HEK293 (cell line): ENCODE results near the gene KIAA0753.

Experiments used
- KLF10 ChIP-seq: fragments of 450-650 bp; IDR thresholded peaks from 2 replicates; pipeline ENCODE4 v1.5.1; 2018; ENCODE audit warnings: missing biosample characterization, mild to moderate bottlenecking, missing genetic modification characterization
- OSR2 ChIP-seq: fragments of 450-650 bp; formaldehyde crosslinking; IDR thresholded peaks from 2 replicates; pipeline ENCODE4 v1.5.1; 2016; ENCODE audit warnings: missing biosample characterization, missing genetic modification characterization
- PRDM1 ChIP-seq: fragments of 450-650 bp; formaldehyde crosslinking; IDR thresholded peaks from 2 replicates; pipeline ENCODE4; 2016; ENCODE audit warnings: missing biosample characterization, missing genetic modification characterization
- RBAK ChIP-seq: fragments of 450-650 bp; formaldehyde crosslinking; IDR thresholded peaks from 2 replicates; pipeline ENCODE4 v1.5.1; 2016; ENCODE audit warnings: missing biosample characterization, missing genetic modification characterization
- TCF7L2 ChIP-seq: IDR thresholded peaks from 2 replicates; pipeline ENCODE4 v1.6.1; 2011; ENCODE audit warnings: low read depth, mild to moderate bottlenecking, inconsistent platforms, low read length, moderate library complexity, borderline replicate concordance
- ZBTB1 ChIP-seq: fragments of 450-650 bp; formaldehyde crosslinking; IDR thresholded peaks from 2 replicates; pipeline ENCODE4 v1.5.1; 2016; ENCODE audit warnings: missing biosample characterization, missing genetic modification characterization
- ZFHX2 ChIP-seq: fragments of 450-650 bp; formaldehyde crosslinking; conservative IDR thresholded peaks from 2 replicates; pipeline ENCODE4 v1.5.1; 2016; ENCODE audit warnings: missing biosample characterization, missing genetic modification characterization
- ZNF140 ChIP-seq: fragments of 450-650 bp; formaldehyde crosslinking; IDR thresholded peaks from 2 replicates; pipeline ENCODE4 v1.5.1; 2016; ENCODE audit warnings: missing biosample characterization, missing genetic modification characterization
- ZNF16 ChIP-seq: fragments of 450-650 bp; formaldehyde crosslinking; IDR thresholded peaks from 2 replicates; pipeline ENCODE4 v1.5.1; 2016; ENCODE audit warnings: low read depth, missing biosample characterization, missing genetic modification characterization
- ZNF184 ChIP-seq: fragments of 450-650 bp; IDR thresholded peaks from 2 replicates; pipeline ENCODE4 v1.5.1; 2018; ENCODE audit warnings: missing biosample characterization, mild to moderate bottlenecking, missing genetic modification characterization
- ZNF302 ChIP-seq: fragments of 450-650 bp; formaldehyde crosslinking; IDR thresholded peaks from 2 replicates; pipeline ENCODE4 v1.5.1; 2016; ENCODE audit warnings: missing biosample characterization, missing genetic modification characterization, low read depth
- ZNF654 ChIP-seq: fragments of 450-650 bp; formaldehyde crosslinking; IDR thresholded peaks from 2 replicates; pipeline ENCODE4 v1.5.1; 2016; ENCODE audit warnings: low read depth, missing biosample characterization, missing genetic modification characterization
- ZNF76 ChIP-seq: fragments of 450-650 bp; formaldehyde crosslinking; IDR thresholded peaks from 2 replicates; pipeline ENCODE4; 2016; ENCODE audit warnings: low read depth, missing biosample characterization, missing genetic modification characterization, borderline replicate concordance
- TF ChIP-seq, protein P1 (sequence below): fragments of 450-650 bp; formaldehyde crosslinking; IDR thresholded peaks from 2 replicates; pipeline ENCODE4 v1.5.1; 2016; ENCODE audit warnings: missing biosample characterization, missing genetic modification characterization
- TF ChIP-seq, protein P2 (sequence below): fragments of 450-650 bp; formaldehyde crosslinking; IDR thresholded peaks from 2 replicates; pipeline ENCODE4 v1.5.1; 2016; ENCODE audit warnings: missing biosample characterization, missing genetic modification characterization, borderline replicate concordance
- TF ChIP-seq, protein P3 (sequence below): fragments of 450-650 bp; IDR thresholded peaks from 2 replicates; pipeline ENCODE4 v1.5.1; 2018; ENCODE audit warnings: missing biosample characterization, missing genetic modification characterization
- TF ChIP-seq, protein P4 (sequence below): fragments of 450-650 bp; formaldehyde crosslinking; IDR thresholded peaks from 2 replicates; pipeline ENCODE4 v1.5.1; 2017; ENCODE audit warnings: missing biosample characterization, missing genetic modification characterization
- TF ChIP-seq, protein P5 (sequence below): fragments of 450-650 bp; IDR thresholded peaks from 2 replicates; pipeline ENCODE4 v1.5.1; 2018; ENCODE audit warnings: missing biosample characterization, mild to moderate bottlenecking, missing genetic modification characterization
- TF ChIP-seq, protein P6 (sequence below): fragments of 450-650 bp; formaldehyde crosslinking; IDR thresholded peaks from 2 replicates; pipeline ENCODE4 v1.5.1; 2016; ENCODE audit warnings: missing biosample characterization, missing genetic modification characterization
- TF ChIP-seq, protein P7 (sequence below): sonication (generic); formaldehyde crosslinking; IDR thresholded peaks from 2 replicates; pipeline ENCODE4 v1.8.1; 2022; ENCODE audit warnings: mild to moderate bottlenecking, moderate library complexity, missing genetic modification reagents
- TF ChIP-seq, protein P8 (sequence below): fragments of 450-650 bp; formaldehyde crosslinking; IDR thresholded peaks from 2 replicates; pipeline ENCODE4 v1.5.1; 2017; ENCODE audit warnings: missing biosample characterization, missing genetic modification characterization
- TF ChIP-seq, protein P9 (sequence below): fragments of 450-650 bp; formaldehyde crosslinking; IDR thresholded peaks from 2 replicates; pipeline ENCODE4 v1.5.1; 2016; ENCODE audit warnings: missing biosample characterization, missing genetic modification characterization

Gene KIAA0753

DNA sequence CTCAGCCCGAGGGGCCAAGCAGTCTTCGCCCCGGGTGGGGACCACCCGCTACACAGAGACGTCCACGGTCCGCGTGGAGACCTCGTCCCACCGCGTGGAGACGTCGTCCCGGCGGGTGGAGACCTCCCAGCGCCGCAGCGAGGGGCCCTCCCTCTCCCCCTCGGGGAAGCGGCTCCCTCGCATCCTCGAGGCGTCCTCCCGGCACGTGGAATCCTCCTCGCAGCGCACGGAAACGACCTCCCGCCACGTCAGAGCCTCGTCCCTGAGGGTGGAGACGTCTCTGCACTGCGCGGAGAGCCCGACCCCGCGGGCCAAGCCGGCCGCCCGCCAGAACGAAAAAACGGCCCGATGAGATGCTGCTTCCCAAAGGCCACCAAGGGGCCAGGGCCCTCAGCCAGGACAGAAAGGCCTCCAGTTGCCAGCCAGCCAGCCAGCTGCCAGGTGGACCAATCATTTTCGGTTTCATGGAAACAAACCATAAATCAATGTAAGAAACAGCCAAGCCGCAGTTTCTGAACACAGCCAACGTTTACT is 11.5 kb upstream of the KIAA0753 start (continued):
- TF ChIP-seq, protein P1, sequence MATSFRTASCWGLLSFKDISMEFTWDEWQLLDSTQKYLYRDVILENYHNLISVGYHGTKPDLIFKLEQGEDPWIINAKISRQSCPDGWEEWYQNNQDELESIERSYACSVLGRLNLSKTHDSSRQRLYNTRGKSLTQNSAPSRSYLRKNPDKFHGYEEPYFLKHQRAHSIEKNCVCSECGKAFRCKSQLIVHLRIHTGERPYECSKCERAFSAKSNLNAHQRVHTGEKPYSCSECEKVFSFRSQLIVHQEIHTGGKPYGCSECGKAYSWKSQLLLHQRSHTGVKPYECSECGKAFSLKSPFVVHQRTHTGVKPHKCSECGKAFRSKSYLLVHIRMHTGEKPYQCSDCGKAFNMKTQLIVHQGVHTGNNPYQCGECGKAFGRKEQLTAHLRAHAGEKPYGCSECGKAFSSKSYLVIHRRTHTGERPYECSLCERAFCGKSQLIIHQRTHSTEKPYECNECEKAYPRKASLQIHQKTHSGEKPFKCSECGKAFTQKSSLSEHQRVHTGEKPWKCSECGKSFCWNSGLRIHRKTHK (tag by site-specific recombination) = no peak
- TF ChIP-seq KLF10 (tag by site-specific recombination) (no peak), ZNF76 (tag by site-specific recombination) (no peak), TCF7L2 (no peak), RBAK (tag by site-specific recombination) (no peak), ZFHX2 (no peak), ZNF654 (tag by site-specific recombination) (no peak), OSR2 (no peak), ZNF302 (tag by site-specific recombination) (no peak; the same call in 1 of the 2 replicates), ZNF140 (no peak), ZNF16 (tag by site-specific recombination) (no peak; the same call in 1 of the 2 replicates), ZNF184 (tag by site-specific recombination) (no peak), ZBTB1 (tag by site-specific recombination) (no peak), PRDM1 (tag by site-specific recombination) (no peak)
- TF ChIP-seq, protein P2, sequence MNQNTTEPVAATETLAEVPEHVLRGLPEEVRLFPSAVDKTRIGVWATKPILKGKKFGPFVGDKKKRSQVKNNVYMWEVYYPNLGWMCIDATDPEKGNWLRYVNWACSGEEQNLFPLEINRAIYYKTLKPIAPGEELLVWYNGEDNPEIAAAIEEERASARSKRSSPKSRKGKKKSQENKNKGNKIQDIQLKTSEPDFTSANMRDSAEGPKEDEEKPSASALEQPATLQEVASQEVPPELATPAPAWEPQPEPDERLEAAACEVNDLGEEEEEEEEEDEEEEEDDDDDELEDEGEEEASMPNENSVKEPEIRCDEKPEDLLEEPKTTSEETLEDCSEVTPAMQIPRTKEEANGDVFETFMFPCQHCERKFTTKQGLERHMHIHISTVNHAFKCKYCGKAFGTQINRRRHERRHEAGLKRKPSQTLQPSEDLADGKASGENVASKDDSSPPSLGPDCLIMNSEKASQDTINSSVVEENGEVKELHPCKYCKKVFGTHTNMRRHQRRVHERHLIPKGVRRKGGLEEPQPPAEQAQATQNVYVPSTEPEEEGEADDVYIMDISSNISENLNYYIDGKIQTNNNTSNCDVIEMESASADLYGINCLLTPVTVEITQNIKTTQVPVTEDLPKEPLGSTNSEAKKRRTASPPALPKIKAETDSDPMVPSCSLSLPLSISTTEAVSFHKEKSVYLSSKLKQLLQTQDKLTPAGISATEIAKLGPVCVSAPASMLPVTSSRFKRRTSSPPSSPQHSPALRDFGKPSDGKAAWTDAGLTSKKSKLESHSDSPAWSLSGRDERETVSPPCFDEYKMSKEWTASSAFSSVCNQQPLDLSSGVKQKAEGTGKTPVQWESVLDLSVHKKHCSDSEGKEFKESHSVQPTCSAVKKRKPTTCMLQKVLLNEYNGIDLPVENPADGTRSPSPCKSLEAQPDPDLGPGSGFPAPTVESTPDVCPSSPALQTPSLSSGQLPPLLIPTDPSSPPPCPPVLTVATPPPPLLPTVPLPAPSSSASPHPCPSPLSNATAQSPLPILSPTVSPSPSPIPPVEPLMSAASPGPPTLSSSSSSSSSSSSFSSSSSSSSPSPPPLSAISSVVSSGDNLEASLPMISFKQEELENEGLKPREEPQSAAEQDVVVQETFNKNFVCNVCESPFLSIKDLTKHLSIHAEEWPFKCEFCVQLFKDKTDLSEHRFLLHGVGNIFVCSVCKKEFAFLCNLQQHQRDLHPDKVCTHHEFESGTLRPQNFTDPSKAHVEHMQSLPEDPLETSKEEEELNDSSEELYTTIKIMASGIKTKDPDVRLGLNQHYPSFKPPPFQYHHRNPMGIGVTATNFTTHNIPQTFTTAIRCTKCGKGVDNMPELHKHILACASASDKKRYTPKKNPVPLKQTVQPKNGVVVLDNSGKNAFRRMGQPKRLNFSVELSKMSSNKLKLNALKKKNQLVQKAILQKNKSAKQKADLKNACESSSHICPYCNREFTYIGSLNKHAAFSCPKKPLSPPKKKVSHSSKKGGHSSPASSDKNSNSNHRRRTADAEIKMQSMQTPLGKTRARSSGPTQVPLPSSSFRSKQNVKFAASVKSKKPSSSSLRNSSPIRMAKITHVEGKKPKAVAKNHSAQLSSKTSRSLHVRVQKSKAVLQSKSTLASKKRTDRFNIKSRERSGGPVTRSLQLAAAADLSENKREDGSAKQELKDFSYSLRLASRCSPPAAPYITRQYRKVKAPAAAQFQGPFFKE (tag by site-specific recombination) = no peak
- TF ChIP-seq, protein P3, sequence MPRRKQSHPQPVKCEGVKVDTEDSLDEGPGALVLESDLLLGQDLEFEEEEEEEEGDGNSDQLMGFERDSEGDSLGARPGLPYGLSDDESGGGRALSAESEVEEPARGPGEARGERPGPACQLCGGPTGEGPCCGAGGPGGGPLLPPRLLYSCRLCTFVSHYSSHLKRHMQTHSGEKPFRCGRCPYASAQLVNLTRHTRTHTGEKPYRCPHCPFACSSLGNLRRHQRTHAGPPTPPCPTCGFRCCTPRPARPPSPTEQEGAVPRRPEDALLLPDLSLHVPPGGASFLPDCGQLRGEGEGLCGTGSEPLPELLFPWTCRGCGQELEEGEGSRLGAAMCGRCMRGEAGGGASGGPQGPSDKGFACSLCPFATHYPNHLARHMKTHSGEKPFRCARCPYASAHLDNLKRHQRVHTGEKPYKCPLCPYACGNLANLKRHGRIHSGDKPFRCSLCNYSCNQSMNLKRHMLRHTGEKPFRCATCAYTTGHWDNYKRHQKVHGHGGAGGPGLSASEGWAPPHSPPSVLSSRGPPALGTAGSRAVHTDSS = no peak
- TF ChIP-seq, protein P4, sequence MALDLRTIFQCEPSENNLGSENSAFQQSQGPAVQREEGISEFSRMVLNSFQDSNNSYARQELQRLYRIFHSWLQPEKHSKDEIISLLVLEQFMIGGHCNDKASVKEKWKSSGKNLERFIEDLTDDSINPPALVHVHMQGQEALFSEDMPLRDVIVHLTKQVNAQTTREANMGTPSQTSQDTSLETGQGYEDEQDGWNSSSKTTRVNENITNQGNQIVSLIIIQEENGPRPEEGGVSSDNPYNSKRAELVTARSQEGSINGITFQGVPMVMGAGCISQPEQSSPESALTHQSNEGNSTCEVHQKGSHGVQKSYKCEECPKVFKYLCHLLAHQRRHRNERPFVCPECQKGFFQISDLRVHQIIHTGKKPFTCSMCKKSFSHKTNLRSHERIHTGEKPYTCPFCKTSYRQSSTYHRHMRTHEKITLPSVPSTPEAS (tag by site-specific recombination) = 0 out of 2 replicates have a peak, but pooled peaks have one; percentile 18
- TF ChIP-seq, protein P5, sequence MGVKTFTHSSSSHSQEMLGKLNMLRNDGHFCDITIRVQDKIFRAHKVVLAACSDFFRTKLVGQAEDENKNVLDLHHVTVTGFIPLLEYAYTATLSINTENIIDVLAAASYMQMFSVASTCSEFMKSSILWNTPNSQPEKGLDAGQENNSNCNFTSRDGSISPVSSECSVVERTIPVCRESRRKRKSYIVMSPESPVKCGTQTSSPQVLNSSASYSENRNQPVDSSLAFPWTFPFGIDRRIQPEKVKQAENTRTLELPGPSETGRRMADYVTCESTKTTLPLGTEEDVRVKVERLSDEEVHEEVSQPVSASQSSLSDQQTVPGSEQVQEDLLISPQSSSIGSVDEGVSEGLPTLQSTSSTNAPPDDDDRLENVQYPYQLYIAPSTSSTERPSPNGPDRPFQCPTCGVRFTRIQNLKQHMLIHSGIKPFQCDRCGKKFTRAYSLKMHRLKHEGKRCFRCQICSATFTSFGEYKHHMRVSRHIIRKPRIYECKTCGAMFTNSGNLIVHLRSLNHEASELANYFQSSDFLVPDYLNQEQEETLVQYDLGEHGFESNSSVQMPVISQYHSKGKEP = no peak
- TF ChIP-seq, protein P6, sequence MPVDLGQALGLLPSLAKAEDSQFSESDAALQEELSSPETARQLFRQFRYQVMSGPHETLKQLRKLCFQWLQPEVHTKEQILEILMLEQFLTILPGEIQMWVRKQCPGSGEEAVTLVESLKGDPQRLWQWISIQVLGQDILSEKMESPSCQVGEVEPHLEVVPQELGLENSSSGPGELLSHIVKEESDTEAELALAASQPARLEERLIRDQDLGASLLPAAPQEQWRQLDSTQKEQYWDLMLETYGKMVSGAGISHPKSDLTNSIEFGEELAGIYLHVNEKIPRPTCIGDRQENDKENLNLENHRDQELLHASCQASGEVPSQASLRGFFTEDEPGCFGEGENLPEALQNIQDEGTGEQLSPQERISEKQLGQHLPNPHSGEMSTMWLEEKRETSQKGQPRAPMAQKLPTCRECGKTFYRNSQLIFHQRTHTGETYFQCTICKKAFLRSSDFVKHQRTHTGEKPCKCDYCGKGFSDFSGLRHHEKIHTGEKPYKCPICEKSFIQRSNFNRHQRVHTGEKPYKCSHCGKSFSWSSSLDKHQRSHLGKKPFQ (tag by site-specific recombination) = no peak
- TF ChIP-seq, protein P7, sequence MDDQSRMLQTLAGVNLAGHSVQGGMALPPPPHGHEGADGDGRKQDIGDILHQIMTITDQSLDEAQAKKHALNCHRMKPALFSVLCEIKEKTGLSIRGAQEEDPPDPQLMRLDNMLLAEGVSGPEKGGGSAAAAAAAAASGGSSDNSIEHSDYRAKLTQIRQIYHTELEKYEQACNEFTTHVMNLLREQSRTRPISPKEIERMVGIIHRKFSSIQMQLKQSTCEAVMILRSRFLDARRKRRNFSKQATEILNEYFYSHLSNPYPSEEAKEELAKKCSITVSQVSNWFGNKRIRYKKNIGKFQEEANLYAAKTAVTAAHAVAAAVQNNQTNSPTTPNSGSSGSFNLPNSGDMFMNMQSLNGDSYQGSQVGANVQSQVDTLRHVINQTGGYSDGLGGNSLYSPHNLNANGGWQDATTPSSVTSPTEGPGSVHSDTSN (CRISPR knock-in tag) = no peak; the same call in 1 of the 2 replicates
- TF ChIP-seq, protein P8, sequence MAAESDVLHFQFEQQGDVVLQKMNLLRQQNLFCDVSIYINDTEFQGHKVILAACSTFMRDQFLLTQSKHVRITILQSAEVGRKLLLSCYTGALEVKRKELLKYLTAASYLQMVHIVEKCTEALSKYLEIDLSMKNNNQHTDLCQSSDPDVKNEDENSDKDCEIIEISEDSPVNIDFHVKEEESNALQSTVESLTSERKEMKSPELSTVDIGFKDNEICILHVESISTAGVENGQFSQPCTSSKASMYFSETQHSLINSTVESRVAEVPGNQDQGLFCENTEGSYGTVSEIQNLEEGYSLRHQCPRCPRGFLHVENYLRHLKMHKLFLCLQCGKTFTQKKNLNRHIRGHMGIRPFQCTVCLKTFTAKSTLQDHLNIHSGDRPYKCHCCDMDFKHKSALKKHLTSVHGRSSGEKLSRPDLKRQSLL (tag by site-specific recombination) = peak; percentile 61; the same call in 1 of the 2 replicates
- TF ChIP-seq, protein P9, sequence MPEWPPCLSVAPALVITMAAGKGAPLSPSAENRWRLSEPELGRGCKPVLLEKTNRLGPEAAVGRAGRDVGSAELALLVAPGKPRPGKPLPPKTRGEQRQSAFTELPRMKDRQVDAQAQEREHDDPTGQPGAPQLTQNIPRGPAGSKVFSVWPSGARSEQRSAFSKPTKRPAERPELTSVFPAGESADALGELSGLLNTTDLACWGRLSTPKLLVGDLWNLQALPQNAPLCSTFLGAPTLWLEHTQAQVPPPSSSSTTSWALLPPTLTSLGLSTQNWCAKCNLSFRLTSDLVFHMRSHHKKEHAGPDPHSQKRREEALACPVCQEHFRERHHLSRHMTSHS (tag by site-specific recombination) = no peak
